GM10847 (cell line): ENCODE measurements around the gene NCOA5.

Experiments used
- POLR2A ChIP-seq: IDR thresholded peaks from 2 replicates; pipeline ENCODE4 v1.6.1; 2011; ENCODE audit not compliant: insufficient read length; ENCODE audit errors: extremely low read depth

Gene NCOA5

DNA sequence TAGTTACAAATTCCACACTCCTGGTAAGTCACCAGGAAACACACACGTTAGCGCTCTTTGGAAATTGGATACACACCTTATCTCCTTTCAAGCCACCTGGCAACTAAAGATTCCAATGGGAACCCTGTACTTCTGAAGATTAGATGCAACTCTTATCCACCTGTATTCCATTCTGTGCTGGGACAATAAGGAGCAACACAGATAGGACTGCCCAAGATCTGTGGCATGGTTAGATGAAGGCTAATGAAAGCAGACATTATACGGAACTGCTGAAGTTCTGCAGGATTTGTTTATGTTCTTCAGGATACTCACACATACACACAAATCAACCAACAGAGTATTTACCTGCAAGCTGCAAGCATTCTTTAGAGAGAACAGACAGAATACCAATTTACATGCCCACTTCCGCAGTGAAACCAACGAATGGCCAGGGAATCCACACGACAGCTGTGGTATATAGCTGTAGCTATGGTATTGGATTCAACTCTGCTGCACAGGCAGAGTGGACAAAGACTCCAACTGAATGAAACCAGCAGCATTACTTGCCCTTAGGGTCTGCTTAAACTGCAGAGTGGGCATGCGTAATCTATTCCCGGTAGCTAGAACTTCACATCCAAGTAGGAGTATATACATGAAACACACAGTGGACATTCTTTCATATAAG is 12.0 kb downstream of the NCOA5 start:
- no peak for TF ChIP-seq POLR2A

- TF ChIP-seq POLR2A: no peak
These were observed 13.0 kb downstream of the NCOA5 start for GRCh38 chr20:46076806-46077205.

GRCh38 chr20:46074006-46074405 is 15.8 kb downstream of the NCOA5 start:
- TF ChIP-seq POLR2A: no peak

DNA sequence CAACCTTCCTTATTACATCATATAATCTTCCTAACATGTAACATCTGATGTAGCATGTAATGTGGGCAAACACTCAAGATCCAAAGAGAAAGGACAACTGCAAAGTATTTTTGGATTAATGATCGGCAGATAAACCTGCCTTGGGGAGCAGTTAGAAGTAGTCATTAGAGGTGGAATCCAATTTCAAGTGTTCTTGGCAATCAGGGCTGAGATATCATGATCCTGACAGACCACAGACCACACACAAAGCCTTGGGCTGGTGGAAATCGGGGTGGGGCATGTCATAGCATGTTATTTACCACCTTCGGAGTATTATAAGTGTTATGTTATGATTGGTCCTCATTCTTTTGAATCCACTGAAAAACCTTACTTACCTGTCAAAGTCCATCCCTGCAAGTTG is 16.3 kb downstream of the NCOA5 start:
- no peak for TF ChIP-seq POLR2A

DNA sequence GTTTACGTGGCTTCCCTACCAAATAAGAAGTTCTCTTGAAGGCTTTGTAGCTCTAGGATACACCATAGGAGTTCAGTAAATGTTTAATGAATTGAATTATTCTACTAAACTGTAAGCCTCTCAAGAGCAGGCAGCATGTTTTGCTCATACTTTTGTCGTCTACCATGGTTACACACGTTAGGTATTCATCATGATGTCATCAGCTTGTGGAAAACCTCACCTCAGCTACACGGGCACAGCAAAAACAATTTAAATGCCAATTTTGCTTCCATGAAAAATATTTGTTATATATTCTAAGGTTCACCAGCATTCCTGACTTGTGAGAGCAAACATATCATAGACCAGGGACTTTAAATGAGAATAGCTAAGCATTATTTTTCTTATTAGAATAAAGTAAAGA is 16.7 kb downstream of the NCOA5 start:
- TF ChIP-seq POLR2A: no peak

- TF ChIP-seq POLR2A: no peak
These were observed 18.2 kb downstream of the NCOA5 start for GRCh38 chr20:46071573-46071972.

DNA sequence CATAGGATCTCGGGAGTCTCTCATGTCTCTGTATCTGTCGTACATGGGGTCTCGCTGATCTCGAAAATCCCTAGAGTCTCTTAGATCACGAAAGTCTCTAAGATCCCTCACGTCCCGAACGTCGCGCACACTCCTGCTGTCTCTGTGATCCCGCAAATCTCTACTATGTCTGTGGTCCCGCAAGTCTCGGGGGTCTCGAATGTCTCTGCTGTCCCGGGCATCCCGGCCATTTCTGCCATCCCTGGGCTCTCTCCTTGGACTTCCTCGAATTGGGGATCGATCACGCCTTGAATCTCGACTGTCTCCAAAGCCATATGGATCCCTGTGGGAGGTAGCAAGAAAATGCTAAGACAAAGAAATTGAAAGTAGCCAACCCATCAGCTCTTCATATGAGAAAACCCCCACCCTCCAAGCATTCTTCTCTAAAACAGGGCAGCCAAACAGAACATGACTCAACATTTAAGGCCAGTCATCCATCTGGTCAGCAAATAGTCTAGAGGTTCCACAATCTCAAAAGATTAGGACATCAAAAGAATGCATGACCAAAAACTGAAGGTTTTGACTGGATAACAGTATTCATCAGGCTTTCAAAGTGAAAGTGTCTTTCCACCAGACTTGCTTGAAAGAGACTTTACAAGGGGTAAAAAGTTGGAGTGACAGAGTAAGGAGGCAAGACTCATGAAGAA is 19.4 kb downstream of the NCOA5 start:
- TF ChIP-seq POLR2A: no peak

- no peak for TF ChIP-seq POLR2A
These were observed 24.1 kb downstream of the NCOA5 start for GRCh38 chr20:46065691-46066090.

GRCh38 chr20:46065006-46065405 is 24.8 kb downstream of the NCOA5 start:
- no peak for TF ChIP-seq POLR2A

- TF ChIP-seq POLR2A: no peak
These were observed 26.1 kb downstream of the NCOA5 start for GRCh38 chr20:46063652-46064054.

DNA sequence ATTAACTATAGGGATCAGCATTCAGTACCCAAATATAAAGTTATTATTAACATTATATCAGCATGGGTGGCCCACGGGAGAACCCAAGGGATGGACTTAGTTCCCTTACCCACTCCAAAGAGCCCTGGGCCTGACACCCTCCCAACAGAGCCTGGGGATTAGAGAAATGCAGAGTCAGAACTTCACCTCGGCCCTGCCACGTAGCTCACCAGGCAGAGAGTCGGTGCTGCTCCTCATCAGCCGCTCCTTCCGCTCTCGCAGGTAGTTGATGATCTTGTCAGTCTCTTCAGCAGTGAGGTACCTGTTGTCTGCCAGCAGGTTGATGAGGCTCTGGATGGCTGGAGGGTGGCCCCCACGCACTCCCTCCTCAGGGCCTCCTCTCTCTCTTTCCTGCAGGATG is 26.6 kb downstream of the NCOA5 start:
- no peak for TF ChIP-seq POLR2A

DNA sequence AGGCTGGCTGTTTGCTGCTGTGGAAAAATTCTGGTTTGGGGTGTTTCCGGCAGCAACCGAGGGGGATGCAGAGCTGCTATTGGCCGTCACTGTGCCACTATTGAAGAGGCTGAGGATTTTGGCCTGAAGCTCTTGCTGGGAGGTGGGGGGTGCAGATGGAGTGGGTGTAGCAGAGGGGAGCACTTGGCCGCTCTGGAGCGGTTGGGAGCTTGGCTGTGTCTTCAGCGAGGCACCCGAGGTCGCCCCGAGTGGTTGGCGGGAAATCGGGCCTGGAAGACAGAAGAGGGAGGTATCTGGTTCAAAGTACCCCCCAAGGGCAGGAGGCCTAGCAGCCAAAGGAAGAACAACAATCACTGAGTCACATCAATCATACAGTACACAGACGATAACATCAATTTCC is 27.1 kb downstream of the NCOA5 start:
- no peak for TF ChIP-seq POLR2A

GRCh38 chr20:46062151-46062550 is 27.6 kb downstream of the NCOA5 start:
- no peak for TF ChIP-seq POLR2A

DNA sequence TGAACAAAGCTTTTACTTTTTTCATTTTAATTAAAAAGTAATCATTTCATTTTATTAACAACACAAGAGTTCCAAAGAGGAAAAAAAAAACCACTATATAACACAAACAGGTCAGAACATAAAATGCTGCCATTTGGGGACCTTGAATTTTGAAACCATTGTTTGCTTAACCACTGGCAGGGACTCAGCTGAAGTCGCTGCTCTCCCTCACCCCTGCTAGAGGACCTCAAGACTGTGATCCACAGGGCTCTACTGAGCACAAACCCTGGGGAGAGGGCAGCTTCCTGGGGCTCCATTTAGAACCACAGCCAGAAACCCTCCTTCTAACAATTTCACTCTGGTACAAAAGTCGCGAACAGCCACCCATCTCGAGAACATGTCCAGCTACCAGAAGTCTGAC is 28.8 kb downstream of the NCOA5 start:
- no peak for TF ChIP-seq POLR2A

DNA sequence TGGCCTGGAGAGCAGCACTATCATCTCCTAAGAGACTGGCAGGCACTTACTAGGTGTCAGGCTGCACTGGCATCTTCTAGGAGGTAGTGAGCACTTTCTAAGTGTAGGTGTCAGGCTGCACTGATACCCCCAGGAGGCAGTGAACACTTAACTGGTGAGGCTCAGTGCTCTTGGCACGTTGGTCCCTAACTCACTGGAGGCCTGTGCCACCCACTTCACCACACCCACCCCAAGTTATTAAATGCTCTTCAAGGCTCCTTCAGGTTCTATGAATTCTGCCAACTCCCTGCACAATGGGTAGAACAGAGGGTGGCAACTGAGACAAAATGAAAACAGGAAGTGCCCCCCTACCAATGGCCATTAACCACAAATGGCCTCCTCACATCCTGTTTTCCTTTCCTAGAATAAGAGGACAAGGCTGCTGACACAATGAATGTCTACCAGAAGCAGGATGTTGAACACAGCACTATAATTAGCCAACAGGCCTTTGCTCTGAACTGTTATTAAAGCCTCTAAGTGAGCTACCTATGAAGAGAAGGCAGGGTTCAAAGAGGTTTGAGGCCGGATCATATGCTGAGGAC is 29.4 kb downstream of the NCOA5 start:
- TF ChIP-seq POLR2A: no peak

DNA sequence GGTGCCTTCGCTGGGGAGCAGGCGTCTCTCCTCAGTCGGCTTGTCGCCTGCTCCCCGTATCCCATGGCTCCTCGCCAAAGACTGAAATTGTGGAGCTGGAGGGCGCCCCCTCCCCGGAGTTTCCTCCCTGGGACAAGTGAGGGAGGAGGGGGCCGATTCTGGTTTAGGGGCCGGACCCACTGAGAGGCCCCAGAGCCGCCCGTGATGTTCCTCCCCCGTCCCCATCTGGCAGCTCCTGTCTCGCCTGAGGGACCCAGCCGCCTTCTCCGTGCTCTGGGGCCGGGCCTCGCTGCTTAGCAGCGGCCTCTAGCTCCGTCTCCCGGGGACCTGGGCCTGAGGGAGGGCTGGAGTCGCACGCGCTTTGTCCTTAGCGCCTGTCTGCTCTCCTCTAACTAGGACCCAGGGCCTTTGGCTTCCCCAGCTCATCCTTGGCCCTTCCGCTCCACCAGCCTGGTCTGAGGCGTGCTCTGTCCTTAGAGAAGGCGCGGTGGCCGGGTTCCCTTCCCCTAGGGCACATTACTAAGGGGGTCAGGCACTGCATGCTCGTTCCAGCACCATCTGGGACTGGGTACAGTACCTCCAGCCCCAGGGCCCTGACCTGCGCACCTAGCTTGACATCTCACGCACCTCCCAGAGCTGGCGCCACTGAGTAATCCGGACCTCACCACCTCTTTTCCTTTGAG is 31.0 kb downstream of the NCOA5 start:
- TF ChIP-seq POLR2A: no peak

GRCh38 chr20:46057856-46058598 is 31.7 kb downstream of the NCOA5 start:
- TF ChIP-seq POLR2A: no peak
